VCaP (cell line): ENCODE measurements around the gene BSG.
A peak's percentile ranks its signal among the peaks of the same experiment; 100 is the strongest.

Source experiments
- H3K27ac ChIP-seq: fragments of 450-650 bp; 2 replicates; pipeline ENCODE4 v1.5.1; 2017
- CTCF ChIP-seq: fragments of 450-650 bp; conservative IDR thresholded peaks from 2 replicates; pipeline ENCODE4 v1.5.1; 2017; ENCODE audit warnings: mild to moderate bottlenecking, moderate library complexity

The BSG gene

GRCh38 chr19:588093-588740 lies 15.8 kb downstream of the BSG start:
- H3K27ac ChIP-seq, result peak overlapping the region; percentile 68
- peak; percentile 85 for TF ChIP-seq CTCF

- no peak for TF ChIP-seq CTCF
- H3K27ac ChIP-seq, result peak overlapping the region; percentile 68
Observed at GRCh38 chr19:588741-589692, 16.6 kb downstream of the BSG start.

- no peak for TF ChIP-seq CTCF
- H3K27ac ChIP-seq, result peak within 1 kb of the TSS; percentile 68
Observed at GRCh38 chr19:589693-590395, 17.4 kb downstream of the BSG start, which contains the start of gene HCN2. Gene HCN2, plus strand, starts transcription at chr19:589881. Its CDS starts 65 bp downstream, at chr19:589946.

- peak overlapping the region; percentile 55; the same call in 1 of the 2 replicates for H3K27ac ChIP-seq
- no peak for TF ChIP-seq CTCF
Observed at GRCh38 chr19:590396-590745, 18.0 kb downstream of the BSG start.

- H3K27ac ChIP-seq, result peak overlapping the region; percentile 55; the same call in 1 of the 2 replicates
- TF ChIP-seq CTCF, result no peak
Observed at GRCh38 chr19:590750-591098, 18.3 kb downstream of the BSG start.

GRCh38 chr19:591099-591958 lies 18.9 kb downstream of the BSG start:
- TF ChIP-seq CTCF, result no peak
- peak overlapping the region; percentile 55; the same call in 1 of the 2 replicates for H3K27ac ChIP-seq
